HUDEP-2 (cell line): ENCODE measurements around the gene ANO6.

ENCODE experiments used
- DNase-seq, 76 experiments: peaks; one replicate each; lab custom pipeline; 2025; ENCODE audit not compliant: unreplicated experiment in 76 of 76; lab: John Stamatoyannopoulos, UW

Gene ANO6

DNA sequence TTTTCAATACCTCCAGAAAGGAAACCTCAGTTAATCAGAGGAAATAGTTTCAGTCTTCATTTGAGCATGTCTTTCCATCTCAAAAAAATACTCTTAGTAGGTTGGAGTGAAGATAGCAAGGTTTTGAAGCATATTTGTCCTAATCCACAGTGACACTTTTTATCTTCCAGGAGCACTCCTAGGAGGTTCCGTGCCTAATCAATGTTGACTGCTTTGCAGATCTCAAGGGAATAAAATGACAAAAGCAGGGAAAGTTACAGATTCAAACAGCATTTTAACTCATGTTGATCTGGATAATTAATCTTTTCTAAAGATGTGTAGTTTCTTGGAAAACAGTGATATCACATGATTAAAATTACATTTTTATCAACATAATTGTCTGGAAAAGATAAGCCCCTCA is 213.9 kb downstream of the ANO6 start:
- DNase-seq = no peak

GRCh38 chr12:45431126-45431525 is 215.2 kb downstream of the ANO6 start:
- DNase-seq = no peak

DNA sequence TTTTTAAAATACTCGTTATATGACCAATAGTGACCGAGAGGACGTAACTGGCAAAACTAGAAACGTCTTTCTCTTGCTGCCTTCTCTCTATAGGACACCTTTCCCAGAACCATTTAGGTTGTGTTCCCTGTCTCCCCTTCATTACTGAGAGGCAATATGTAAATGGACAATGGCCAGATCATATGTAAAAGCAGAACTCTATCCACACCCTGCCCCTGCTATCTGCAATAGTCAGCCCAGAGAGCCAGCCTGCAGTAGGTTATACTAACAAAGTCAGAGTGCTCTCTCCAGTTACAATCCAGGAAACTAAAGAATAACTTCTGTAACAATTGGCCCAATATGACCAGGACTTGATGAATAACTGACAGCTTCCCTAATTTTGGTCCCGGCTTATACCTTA is 216.8 kb downstream of the ANO6 start:
- DNase-seq = no peak

DNA sequence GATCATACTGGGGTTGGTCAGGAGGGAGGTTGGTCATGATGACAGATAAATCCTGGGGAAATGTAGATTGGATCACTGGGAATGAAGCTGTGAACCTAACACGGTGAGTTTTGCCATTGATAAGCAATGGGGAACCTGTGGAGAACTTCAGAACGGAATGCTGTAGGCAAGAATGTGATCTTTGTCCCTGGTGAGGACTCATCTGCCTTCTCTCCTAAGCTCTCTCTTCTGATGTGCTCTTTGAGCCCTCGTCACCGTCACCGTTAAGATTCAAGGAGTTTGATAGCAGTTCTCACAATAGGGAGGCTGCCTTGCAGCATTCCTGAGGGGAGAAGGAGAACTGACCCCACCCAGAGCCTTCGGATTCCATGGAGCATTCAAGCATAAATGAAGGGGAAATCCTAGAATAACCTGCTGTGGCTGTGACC is 217.6 kb downstream of the ANO6 start:
- no peak for DNase-seq

- no peak for DNase-seq
Measured at GRCh38 chr12:45434094-45434493, 218.2 kb downstream of the ANO6 start.

GRCh38 chr12:45435945-45436710 is 220.2 kb downstream of the ANO6 start:
- no peak for DNase-seq

DNA sequence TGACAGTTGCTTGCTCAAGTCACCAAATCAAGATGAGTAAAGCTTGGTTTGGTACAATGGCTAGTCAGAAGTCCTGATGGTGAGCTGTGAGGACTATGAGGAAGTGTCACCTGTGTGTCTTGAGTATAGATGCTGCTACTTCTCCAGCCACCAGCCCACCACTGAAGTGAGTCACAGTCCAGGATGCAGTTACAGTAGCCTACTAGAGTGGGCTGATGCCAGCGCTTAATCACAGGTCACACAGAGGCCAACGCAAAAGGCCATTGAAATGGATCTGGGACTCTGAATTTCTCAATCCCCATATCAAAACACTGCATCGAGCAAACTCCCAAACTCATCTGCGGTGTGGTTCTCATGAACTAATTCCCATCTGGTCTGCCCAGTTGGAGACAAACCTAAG is 223.1 kb downstream of the ANO6 start:
- DNase-seq = no peak

GRCh38 chr12:45446013-45446412 is 230.1 kb downstream of the ANO6 start:
- no peak for DNase-seq

- DNase-seq = peak in 1 of 76 experiments; percentile 8
Measured at GRCh38 chr12:45458238-45458637, 242.3 kb downstream of the ANO6 start.

GRCh38 chr12:45458854-45459807 is 243.2 kb downstream of the ANO6 start:
- no peak for DNase-seq

DNA sequence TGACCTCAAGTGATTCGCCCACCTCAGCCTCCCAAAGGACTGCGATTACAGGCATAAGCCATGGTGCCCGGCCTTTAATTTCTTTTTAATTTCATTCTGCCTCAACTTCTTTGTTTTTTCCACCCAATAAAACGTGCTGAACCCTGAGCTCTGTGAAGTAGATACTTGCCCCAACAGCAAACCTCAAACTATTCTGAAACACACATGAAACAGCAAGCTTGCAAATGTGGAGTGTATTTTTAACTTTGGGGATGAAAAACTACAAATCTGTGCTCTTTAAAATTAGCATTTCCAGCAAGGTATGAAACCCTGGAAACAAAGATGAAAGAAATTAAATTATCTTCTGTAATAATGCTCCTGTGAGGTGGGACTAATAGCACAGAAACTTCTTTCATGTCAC is 246.6 kb downstream of the ANO6 start:
- DNase-seq = no peak

DNA sequence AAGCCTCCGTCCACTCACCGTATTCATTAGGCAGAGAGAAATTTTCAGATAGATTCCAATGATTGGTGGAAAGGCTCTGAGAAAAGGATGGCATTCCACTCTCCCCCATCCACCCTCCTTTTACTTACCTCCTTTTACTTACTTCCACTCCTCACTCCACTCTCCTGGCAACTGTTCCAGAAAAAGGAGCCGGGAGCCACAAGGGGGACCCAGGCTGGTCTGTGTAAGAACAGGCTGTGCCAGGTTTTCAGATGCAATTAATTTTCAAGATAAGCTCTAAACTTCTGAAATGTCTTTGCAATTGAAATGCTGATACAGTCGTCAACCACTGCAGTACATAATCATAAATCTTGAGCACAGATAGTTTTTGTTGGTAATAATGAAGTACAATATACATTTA is 248.8 kb downstream of the ANO6 start:
- no peak for DNase-seq

DNA sequence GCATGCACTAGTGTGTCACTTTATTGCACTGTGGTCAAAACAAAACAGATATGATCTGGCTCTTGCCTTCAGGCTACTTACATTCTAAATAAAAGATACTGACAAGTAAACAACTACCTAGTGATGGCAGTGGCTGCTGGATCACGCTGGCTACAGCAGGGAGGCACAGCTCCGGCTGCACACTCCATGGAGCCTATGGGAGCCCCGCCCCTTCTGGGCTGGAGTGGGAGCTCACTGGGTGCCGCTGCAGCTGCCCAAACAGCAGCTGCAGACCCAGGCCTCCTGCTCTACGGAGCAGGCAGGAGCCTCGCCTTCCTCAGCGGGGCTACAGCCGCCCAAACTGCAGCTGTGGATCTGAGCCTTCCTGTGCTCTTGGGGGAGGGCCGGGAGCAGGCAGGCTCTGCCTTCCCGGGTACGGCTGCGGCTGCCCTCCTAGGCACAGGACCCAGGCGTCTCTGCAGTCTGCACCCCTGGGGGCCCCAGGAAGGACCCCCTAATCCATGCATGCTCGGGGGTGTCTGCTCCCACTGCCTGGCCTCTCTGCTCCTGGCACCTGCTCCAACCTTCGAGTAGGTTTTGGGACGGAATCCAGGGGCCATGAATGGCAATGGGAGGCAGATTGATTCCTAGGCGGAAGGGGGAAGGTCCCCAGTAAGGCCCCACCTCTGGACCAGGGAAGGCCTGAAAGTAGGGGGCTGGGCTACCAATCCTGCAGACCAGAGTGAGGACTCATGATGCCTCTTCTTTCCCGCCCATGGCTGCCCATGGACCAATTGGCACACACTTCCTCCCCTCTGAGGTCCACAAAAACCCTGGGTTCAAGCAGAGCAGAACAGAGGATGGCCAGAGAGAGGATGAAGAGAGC is 253.1 kb downstream of the ANO6 start:
- no peak for DNase-seq

DNA sequence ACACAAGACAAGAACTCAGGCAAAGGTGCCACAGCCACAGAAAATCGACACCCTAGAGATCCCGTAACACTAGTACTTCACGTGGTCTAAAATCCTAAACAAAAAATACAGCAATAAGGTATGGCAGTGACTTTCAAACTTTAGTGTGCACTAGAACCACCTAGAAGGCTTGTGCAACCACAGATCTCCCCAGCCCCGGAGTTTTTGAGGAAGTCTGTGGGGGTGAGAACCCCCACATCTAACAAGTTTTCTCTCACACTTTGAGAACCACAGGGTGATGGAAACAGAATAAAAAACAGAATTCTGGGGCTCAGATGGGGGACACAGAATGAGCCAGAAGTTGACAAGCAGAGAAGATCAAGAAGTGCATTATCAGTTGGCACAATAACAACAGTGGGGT is 254.0 kb downstream of the ANO6 start:
- DNase-seq = no peak

DNA sequence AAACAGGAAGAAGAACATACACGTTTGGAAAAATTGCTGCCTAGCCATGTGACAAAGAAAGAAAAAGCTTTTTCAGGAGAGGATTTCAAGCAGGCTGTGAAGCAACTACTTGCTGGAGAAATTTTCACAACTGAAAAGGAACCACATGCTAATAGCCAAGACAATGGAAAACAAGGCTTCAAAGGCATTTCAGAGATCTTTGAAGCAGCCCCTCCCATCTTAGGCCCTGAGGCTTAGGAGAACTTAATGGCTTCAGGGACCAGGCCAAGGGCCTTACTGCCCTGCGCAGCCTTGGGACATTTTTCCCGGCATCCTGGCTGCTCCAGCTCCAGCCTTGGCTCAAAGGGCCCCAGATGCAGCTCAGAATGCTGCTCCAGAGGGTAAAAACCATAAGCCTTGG is 257.7 kb downstream of the ANO6 start:
- DNase-seq = peak in 1 of 76 experiments; percentile 0

DNA sequence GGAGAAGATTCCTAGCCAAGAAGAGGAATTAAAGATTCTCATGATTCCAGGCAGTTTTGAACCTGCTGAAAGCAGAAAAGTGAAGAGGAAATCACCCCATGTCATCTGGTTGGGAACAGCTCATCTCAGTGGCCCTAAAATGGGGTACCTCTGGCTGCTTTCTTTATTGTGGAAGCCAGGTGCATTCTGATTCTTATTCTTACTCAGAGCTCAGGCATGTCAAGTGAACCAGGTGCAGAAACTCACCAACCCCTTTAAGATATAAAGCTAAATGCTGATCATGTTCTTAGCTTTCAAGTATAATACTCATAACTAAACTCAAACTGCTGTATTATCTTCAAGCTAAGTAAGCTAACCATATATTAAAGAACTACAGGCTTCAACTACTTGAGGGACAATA is 259.7 kb downstream of the ANO6 start:
- no peak for DNase-seq

- no peak for DNase-seq
Measured at GRCh38 chr12:45477526-45477925, 261.6 kb downstream of the ANO6 start.

- no peak for DNase-seq
Measured at GRCh38 chr12:45478931-45479330, 263.0 kb downstream of the ANO6 start.

- no peak for DNase-seq
Measured at GRCh38 chr12:45481746-45482145, 265.9 kb downstream of the ANO6 start.

GRCh38 chr12:45483571-45483970 is 267.7 kb downstream of the ANO6 start:
- no peak for DNase-seq
